Measurements from ENCODE around the gene PGAP3. TPM values are rescaled to one million over a fixed set of nuclear protein-coding genes. Genes with fewer than 3 reads are reported as not detected.

Gene PGAP3
- polyA plus RNA-seq, 1 experiment = 9.6 TPM

GRCh38 chr17:39647256-39647655 lies 40.6 kb downstream of the PGAP3 start:
- POLR2A ChIA-PET = no interaction called here
- no peak for TF ChIP-seq CTCF (IDR thresholded peaks at IDR 0.05; ENCODE audit: low read depth, low read length)
- CTCF ChIA-PET = interaction anchor here (0.7 to 1.2 kb wide), 3 partner anchors 13 to 25 kb away, joined by 3 to 4 read pairs (median 3); no protein-coding TSS in a partner anchor
- Histone ChIP-seq H3K4me3 (ENCODE audit: low read depth, low read length) (no peak overlapping the region), H3K27me3 (ENCODE audit: control insufficient read depth, insufficient read depth, low read length) (no peaks in the 10 kb centered on the region), H3K27ac (ENCODE audit: low read depth, low read length) (no peak overlapping the region), H3K9me3 (ENCODE audit: control insufficient read depth, insufficient read depth, low read length) (no peaks in the 10 kb centered on the region)
- DNase-seq (ENCODE audit: low read depth, low spot score) = no peak

- H3K4me3 ChIP-seq (ENCODE audit: low read depth, low read length) = no peak overlapping the region
- H3K9me3 ChIP-seq (ENCODE audit: control insufficient read depth, insufficient read depth, low read length) = no peaks in the 10 kb centered on the region
- CTCF ChIA-PET = interaction anchor here (3.9 kb wide), 1 partner anchor 22 kb away, joined by 15 read pairs; no protein-coding TSS in a partner anchor
- TF ChIP-seq CTCF (IDR thresholded peaks at IDR 0.05; ENCODE audit: low read depth, low read length) = no peak
- DNase-seq (ENCODE audit: low read depth, low spot score) = no peak
- H3K27ac ChIP-seq (ENCODE audit: low read depth, low read length) = no peak overlapping the region
- POLR2A ChIA-PET = no interaction called here
- no peaks in the 10 kb centered on the region for H3K27me3 ChIP-seq (ENCODE audit: control insufficient read depth, insufficient read depth, low read length)
These were observed 44.6 kb downstream of the PGAP3 start for GRCh38 chr17:39643271-39643670.

GRCh38 chr17:39642291-39643074 lies 45.4 kb downstream of the PGAP3 start:
- CTCF ChIA-PET = interaction anchor here (3.9 kb wide), 1 partner anchor 21 kb away, joined by 15 read pairs; no protein-coding TSS in a partner anchor
- Histone ChIP-seq H3K27ac (ENCODE audit: low read depth, low read length) (no peak overlapping the region), H3K4me3 (ENCODE audit: low read depth, low read length) (no peak overlapping the region), H3K27me3 (ENCODE audit: control insufficient read depth, insufficient read depth, low read length) (no peaks in the 10 kb centered on the region), H3K9me3 (ENCODE audit: control insufficient read depth, insufficient read depth, low read length) (no peaks in the 10 kb centered on the region)
- no peak for DNase-seq (ENCODE audit: low read depth, low spot score)
- no peak for TF ChIP-seq CTCF (IDR thresholded peaks at IDR 0.05; ENCODE audit: low read depth, low read length)
- POLR2A ChIA-PET = no interaction called here

GRCh38 chr17:39641883-39642282 lies 46.0 kb downstream of the PGAP3 start:
- POLR2A ChIA-PET = no interaction called here
- DNase-seq (ENCODE audit: low read depth, low spot score) = no peak
- H3K4me3 ChIP-seq (ENCODE audit: low read depth, low read length) = no peak overlapping the region
- no peak for TF ChIP-seq CTCF (IDR thresholded peaks at IDR 0.05; ENCODE audit: low read depth, low read length)
- CTCF ChIA-PET = interaction anchor here (1.4 to 5.8 kb wide), 3 partner anchors 12 to 21 kb away, joined by 3 to 28 read pairs (median 15); no protein-coding TSS in a partner anchor
- no peak overlapping the region for H3K27ac ChIP-seq (ENCODE audit: low read depth, low read length)
- no peaks in the 10 kb centered on the region for H3K9me3 ChIP-seq (ENCODE audit: control insufficient read depth, insufficient read depth, low read length)
- no peaks in the 10 kb centered on the region for H3K27me3 ChIP-seq (ENCODE audit: control insufficient read depth, insufficient read depth, low read length)

GRCh38 chr17:39641097-39641496 lies 46.8 kb downstream of the PGAP3 start:
- no peak for TF ChIP-seq CTCF (IDR thresholded peaks at IDR 0.05; ENCODE audit: low read depth, low read length)
- Histone ChIP-seq H3K9me3 (ENCODE audit: control insufficient read depth, insufficient read depth, low read length) (no peaks in the 10 kb centered on the region), H3K27ac (ENCODE audit: low read depth, low read length) (no peak overlapping the region), H3K27me3 (ENCODE audit: control insufficient read depth, insufficient read depth, low read length) (no peaks in the 10 kb centered on the region), H3K4me3 (ENCODE audit: low read depth, low read length) (no peak overlapping the region)
- CTCF ChIA-PET = interaction anchor here (1.4 to 5.8 kb wide), 2 partner anchors 13 to 20 kb away, joined by 3 to 28 read pairs; no protein-coding TSS in a partner anchor
- DNase-seq (ENCODE audit: low read depth, low spot score) = no peak
- POLR2A ChIA-PET = interaction anchor here (1.0 kb wide), 1 partner anchor 9 kb away, joined by 3 read pairs; no protein-coding TSS in a partner anchor
